OCI-LY7 (cell line): ENCODE measurements around the gene KIF25. TPM values are rescaled to one million over a fixed set of nuclear protein-coding genes. Genes with fewer than 3 reads are reported as not detected.

Experiments used
- BruUV-seq: library from RNA; stranded (reverse); fragments of 400-500 nt; replicated peaks from 2 replicates; lab custom pipeline; 2021; lab: Mats Ljungman, UMichigan
- CTCF ChIA-PET: fragments of 300-600 bp; sonication (Branson Sonifier 250); formaldehyde crosslinking; loops from one replicate; lab custom pipeline; 2022; ENCODE audit warnings: antibody characterized with exemption; ENCODE audit not compliant: unreplicated experiment; lab: Charles Lee
- POLR2A ChIA-PET: fragments of 300-600 bp; sonication (Branson Sonifier 250); formaldehyde crosslinking; loops from one replicate; lab custom pipeline; 2022; ENCODE audit warnings: antibody characterized with exemption; lab: Charles Lee
- DNase-seq: peaks from one replicate; pipeline ENCODE4 v3.0.0-alpha.2; 2015; ENCODE audit warnings: low spot score
- H2AFZ ChIP-seq: fragments of 200-600 bp; sonication (generic), shearing (Covaris generic); 2 replicates; pipeline ENCODE4 v1.6.1; 2014; ENCODE audit warnings: mild to moderate bottlenecking, antibody characterized with exemption, low read length, moderate library complexity
- H3K27ac ChIP-seq: fragments of 200-600 bp; sonication (generic); 2 replicates; pipeline ENCODE4 v1.5.1; 2014; ENCODE audit warnings: mixed run types, low read depth, mild to moderate bottlenecking, moderate library complexity, low read length, inconsistent platforms; ENCODE audit not compliant: poor library complexity, severe bottlenecking
- H3K36me3 ChIP-seq: fragments of 200-600 bp; sonication (generic); 2 replicates; pipeline ENCODE4 v1.6.1; 2014; ENCODE audit warnings: mild to moderate bottlenecking, antibody characterized with exemption, low read length, moderate library complexity, mixed read lengths; ENCODE audit not compliant: insufficient read depth
- H3K4me1 ChIP-seq: fragments of 200-600 bp; sonication (generic); 2 replicates; pipeline ENCODE4 v1.5.1; 2014; ENCODE audit warnings: mild to moderate bottlenecking, low read length; ENCODE audit not compliant: insufficient read depth, poor library complexity, severe bottlenecking
- H3K4me2 ChIP-seq: fragments of 200-600 bp; sonication (generic); 2 replicates; pipeline ENCODE4 v1.6.1; 2014; ENCODE audit warnings: mild to moderate bottlenecking, low read length
- H3K4me3 ChIP-seq: fragments of 200-600 bp; sonication (generic); 2 replicates; pipeline ENCODE4 v1.5.1; 2014; ENCODE audit warnings: mild to moderate bottlenecking, low read depth, low read length; ENCODE audit not compliant: poor library complexity, severe bottlenecking
- H3K79me2 ChIP-seq: fragments of 200-600 bp; sonication (generic); 2 replicates; pipeline ENCODE4 v1.6.1; 2016; ENCODE audit warnings: low read depth, mild to moderate bottlenecking, low read length, moderate library complexity, mixed read lengths; ENCODE audit not compliant: insufficient read depth
- H3K9me2 ChIP-seq: fragments of 200-600 bp; sonication (generic); 2 replicates; pipeline ENCODE4 v1.6.1; 2016; ENCODE audit warnings: mild to moderate bottlenecking, low read length, mixed read lengths; ENCODE audit not compliant: insufficient read depth
- H3K9me3 ChIP-seq: fragments of 200-600 bp; sonication (generic); 2 replicates; pipeline ENCODE4 v1.6.1; 2014; ENCODE audit warnings: mild to moderate bottlenecking, mixed run types, low read length, mixed read lengths
- H4K20me1 ChIP-seq: fragments of 200-600 bp; sonication (generic); 2 replicates; pipeline ENCODE4 v1.6.1; 2014; ENCODE audit warnings: mild to moderate bottlenecking, antibody characterized with exemption, low read length, moderate library complexity, mixed read lengths; ENCODE audit not compliant: insufficient read depth
- CTCF ChIP-seq: fragments of 200-600 bp; sonication (generic); conservative IDR thresholded peaks from 2 replicates; pipeline ENCODE4 v1.5.1; 2014; ENCODE audit warnings: mild to moderate bottlenecking, antibody characterized with exemption, low read length, moderate library complexity, mixed read lengths
- EZH2phosphoT487 ChIP-seq: fragments of 200-600 bp; sonication (generic); IDR thresholded peaks from 2 replicates; pipeline ENCODE4 v1.6.1; 2018; ENCODE audit warnings: low read depth, borderline replicate concordance, mild to moderate bottlenecking, mixed run types, antibody characterized with exemption, low read length, moderate library complexity, mixed read lengths
- intact Hi-C: fragments of 100-400 bp; cut with micrococcal nuclease; formaldehyde crosslinking; loops from one replicate; pipeline ENCODE4 v1.10.0; 2022; ENCODE audit not compliant: unreplicated experiment
- total RNA-seq, 2 experiments: library from RNA; depleted of rRNA in 1 of 2; stranded (reverse); fragments of >200 nt in 1 of 2; shearing (Covaris generic) in 1 of 2; gene quantifications; 2 replicates each; pipeline ENCODE4 v1.2.3, GENCODE V29; 2014 to 2022

Gene KIF25
- total RNA-seq, 2 experiments from 2014 or later = not detected

GRCh38 chr6:168016721-168017525, 19.5 kb downstream of the KIF25 start:
- no peaks in the 10 kb centered on the region for H3K9me2 ChIP-seq
- CTCF ChIA-PET = no interaction called here
- TF ChIP-seq CTCF = no peak
- TF ChIP-seq EZH2phosphoT487 = no peak
- H3K27ac ChIP-seq = no peak overlapping the region
- no peak for DNase-seq
- H3K4me3 ChIP-seq = no peak overlapping the region
- H3K36me3 ChIP-seq = no peaks in the 10 kb centered on the region
- no peaks in the 10 kb centered on the region for H3K4me1 ChIP-seq
- H3K9me3 ChIP-seq = peaks cover 5% of the 10 kb centered on the region; the same call in 1 of the 2 replicates
- intact Hi-C loops = no loop called here
- H4K20me1 ChIP-seq = no peaks in the 10 kb centered on the region
- H3K4me2 ChIP-seq = no peak overlapping the region
- POLR2A ChIA-PET = no interaction called here
- no peak overlapping the region for H2AFZ ChIP-seq
- no peaks in the 10 kb centered on the region for H3K79me2 ChIP-seq
- BruUV-seq = no TSS peak

GRCh38 chr6:168017629-168018028, 20.2 kb downstream of the KIF25 start:
- H3K36me3 ChIP-seq = no peaks in the 10 kb centered on the region
- H4K20me1 ChIP-seq = no peaks in the 10 kb centered on the region
- intact Hi-C loops = no loop called here
- no peaks in the 10 kb centered on the region for H3K9me2 ChIP-seq
- no peak overlapping the region for H3K4me2 ChIP-seq
- no peak overlapping the region for H3K27ac ChIP-seq
- CTCF ChIA-PET = no interaction called here
- H3K9me3 ChIP-seq = no peaks in the 10 kb centered on the region
- H3K79me2 ChIP-seq = no peaks in the 10 kb centered on the region
- no peak for DNase-seq
- BruUV-seq = no TSS peak
- H3K4me3 ChIP-seq = no peak overlapping the region
- no peak overlapping the region for H2AFZ ChIP-seq
- H3K4me1 ChIP-seq = no peaks in the 10 kb centered on the region
- POLR2A ChIA-PET = no interaction called here
- no peak for TF ChIP-seq CTCF
- no peak for TF ChIP-seq EZH2phosphoT487

GRCh38 chr6:168018664-168019063, 21.2 kb downstream of the KIF25 start:
- Histone ChIP-seq H3K4me1 (no peaks in the 10 kb centered on the region), H3K79me2 (no peaks in the 10 kb centered on the region), H3K27ac (no peak overlapping the region), H3K36me3 (no peaks in the 10 kb centered on the region), H2AFZ (no peak overlapping the region), H4K20me1 (no peaks in the 10 kb centered on the region), H3K4me3 (no peak overlapping the region), H3K4me2 (no peak overlapping the region), H3K9me3 (no peaks in the 10 kb centered on the region), H3K9me2 (no peaks in the 10 kb centered on the region)
- TF ChIP-seq CTCF = no peak
- no peak for TF ChIP-seq EZH2phosphoT487
- intact Hi-C loops = no loop called here
- BruUV-seq = no TSS peak
- DNase-seq = no peak
- ChIA-PET POLR2A (no interaction called here), CTCF (no interaction called here)
